ENCODE measurements around the gene CIAO2B. TPM values are rescaled to one million over a fixed set of nuclear protein-coding genes. Genes with fewer than 3 reads are reported as not detected.

CIAO2B gene
- total and polyA plus RNA-seq, 9 donors, result 40.1 to 150 (median 66.7) TPM

GRCh38 chr16:66905633-66906539 lies 28.3 kb downstream of the CIAO2B start:
- DNase-seq, result peak in 3 of 5 donors; percentile 68 to 77 (median 68)
- no peak for TF ChIP-seq CTCF (IDR thresholded peaks at IDR 0.05)
- no peak for TF ChIP-seq POLR2A (IDR thresholded peaks at IDR 0.05)
- no peak for TF ChIP-seq EP300 (IDR thresholded peaks at IDR 0.05)
- peaks cover 27% of the 10 kb centered on the region for H3K4me1 ChIP-seq (ENCODE audit: insufficient read depth)
- no peak overlapping the region for H3K4me3 ChIP-seq
- no peaks in the 10 kb centered on the region for H3K36me3 ChIP-seq
- intact Hi-C loops (cut with DNase I), result no loop called here
- no peaks in the 10 kb centered on the region for H3K9me3 ChIP-seq
- peak overlapping the region in 1 of 2 donors; percentile 16 for H3K27ac ChIP-seq
- WGBS, 3 donors, result 62 to 67% (median 64%) methylated on average over 11 of the region's 11 CpGs
- no peaks in the 10 kb centered on the region for H3K27me3 ChIP-seq

GRCh38 chr16:66904846-66905632 lies 29.2 kb downstream of the CIAO2B start:
- no peaks in the 10 kb centered on the region for H3K36me3 ChIP-seq
- H3K27ac ChIP-seq, result peak overlapping the region in 1 of 2 donors; percentile 57
- no peaks in the 10 kb centered on the region for H3K9me3 ChIP-seq
- 18 to 34% (median 23%) methylated on average over 10 to 16 of the region's 16 CpGs for WGBS, 3 donors
- TF ChIP-seq POLR2A (IDR thresholded peaks at IDR 0.05), result no peak
- TF ChIP-seq EP300 (IDR thresholded peaks at IDR 0.05), result no peak
- TF ChIP-seq CTCF (IDR thresholded peaks at IDR 0.05), result no peak
- H3K27me3 ChIP-seq, result no peaks in the 10 kb centered on the region
- H3K4me1 ChIP-seq (ENCODE audit: insufficient read depth), result peaks cover 34% of the 10 kb centered on the region
- no peak overlapping the region for H3K4me3 ChIP-seq
- DNase-seq, result peak in 3 of 5 donors; percentile 60 to 73 (median 68)
- intact Hi-C loops (cut with DNase I), result no loop called here

GRCh38 chr16:66904428-66904845 lies 29.8 kb downstream of the CIAO2B start:
- Histone ChIP-seq H3K27ac (peak overlapping the region in 1 of 2 donors; percentile 57), H3K27me3 (no peaks in the 10 kb centered on the region), H3K4me3 (no peak overlapping the region), H3K36me3 (no peaks in the 10 kb centered on the region), H3K4me1 (ENCODE audit: insufficient read depth) (peaks cover 36% of the 10 kb centered on the region), H3K9me3 (no peaks in the 10 kb centered on the region)
- no peak for DNase-seq
- 83 to 87% (median 87%) methylated on average over 13 of the region's 13 CpGs for WGBS, 3 donors
- TF ChIP-seq POLR2A (IDR thresholded peaks at IDR 0.05), result no peak
- no peak for TF ChIP-seq EP300 (IDR thresholded peaks at IDR 0.05)
- TF ChIP-seq CTCF (IDR thresholded peaks at IDR 0.05), result no peak
- intact Hi-C loops (cut with DNase I), result no loop called here

Measured in ovary (tissue), 9 donors.